Karpas-422 (cell line): ENCODE measurements around the gene TRIM32. TPM values are rescaled to one million over a fixed set of nuclear protein-coding genes. Genes with fewer than 3 reads are reported as not detected.

Source experiments
- DNase-seq: peaks from one replicate; pipeline ENCODE4 v3.0.0-alpha.2; 2015
- H2AFZ ChIP-seq: fragments of 200-600 bp; sonication (generic); 2 replicates; pipeline ENCODE4 v1.6.1; 2014; ENCODE audit warnings: antibody characterized with exemption, low read length, mixed read lengths
- H3K27ac ChIP-seq: fragments of 200-600 bp; sonication (generic); 2 replicates; pipeline ENCODE4 v1.5.1; 2014; ENCODE audit warnings: mild to moderate bottlenecking, low read length, moderate library complexity
- H3K27me3 ChIP-seq: fragments of 200-600 bp; sonication (generic); 2 replicates; pipeline ENCODE4 v1.6.1; 2014; ENCODE audit warnings: low read length, mixed read lengths
- H3K36me3 ChIP-seq: fragments of 200-600 bp; sonication (generic); 2 replicates; pipeline ENCODE4 v1.6.1; 2014; ENCODE audit warnings: low read length, mixed read lengths; ENCODE audit not compliant: insufficient read depth
- H3K4me1 ChIP-seq: fragments of 200-600 bp; sonication (generic); 2 replicates; pipeline ENCODE4 v1.6.1; 2014; ENCODE audit warnings: mild to moderate bottlenecking, low read length, mixed read lengths
- H3K4me2 ChIP-seq: fragments of 200-600 bp; sonication (generic); 2 replicates; pipeline ENCODE4 v1.6.1; 2014; ENCODE audit warnings: low read length, low read depth, mild to moderate bottlenecking; ENCODE audit not compliant: poor library complexity, severe bottlenecking
- H3K4me3 ChIP-seq: fragments of 200-600 bp; sonication (generic); 2 replicates; pipeline ENCODE4 v1.5.1; 2014; ENCODE audit warnings: mild to moderate bottlenecking, antibody characterized with exemption, low read length, mixed read lengths
- H3K79me2 ChIP-seq: fragments of 200-600 bp; sonication (generic); 2 replicates; pipeline ENCODE4 v1.6.1; 2014; ENCODE audit warnings: mild to moderate bottlenecking, low read length, mixed read lengths
- H3K9ac ChIP-seq: fragments of 200-600 bp; sonication (generic); 2 replicates; pipeline ENCODE4 v1.6.0; 2014; ENCODE audit warnings: low read length
- H3K9me2 ChIP-seq: fragments of 200-600 bp; sonication (generic), shearing (Covaris generic); replicated peaks from 2 replicates; pipeline ENCODE4 v1.6.0; 2014; ENCODE audit warnings: mild to moderate bottlenecking, low read length, moderate library complexity; ENCODE audit not compliant: insufficient read depth
- H3K9me3 ChIP-seq: fragments of 300-700, 200-600 bp; sonication (generic); 2 replicates; pipeline ENCODE4 v1.6.1; 2014; ENCODE audit warnings: low read length, mixed read lengths
- H4K20me1 ChIP-seq: fragments of 200-600 bp; sonication (generic); 2 replicates; pipeline ENCODE4 v1.6.1; 2014; ENCODE audit warnings: mild to moderate bottlenecking, antibody characterized with exemption, low read length, low read depth; ENCODE audit not compliant: insufficient read depth
- total RNA-seq: library from RNA; depleted of rRNA; stranded (reverse); fragments of >200 nt; shearing (Covaris generic); gene quantifications from 2 replicates; pipeline ENCODE4 v1.2.3, GENCODE V29; 2014; ENCODE audit warnings: low replicate concordance

The TRIM32 gene
- total RNA-seq, 1 experiment from 2014 or later = 20.7 TPM

GRCh38 chr9:116695438-116695837 is 8.3 kb downstream of the TRIM32 start:
- Histone ChIP-seq H3K9me2 (no peaks in the 10 kb centered on the region), H3K4me3 (no peak overlapping the region), H4K20me1 (peaks cover 13% of the 10 kb centered on the region), H3K27me3 (no peaks in the 10 kb centered on the region), H3K9me3 (no peaks in the 10 kb centered on the region), H3K27ac (peak overlapping the region; percentile 31; the same call in 1 of the 2 replicates), H3K4me1 (peaks cover 41% of the 10 kb centered on the region), H3K9ac (no peak overlapping the region), H2AFZ (no peak overlapping the region), H3K79me2 (peaks cover 64% of the 10 kb centered on the region), H3K4me2 (peak overlapping the region; percentile 34), H3K36me3 (peaks cover 11% of the 10 kb centered on the region)
- no peak for DNase-seq

DNA sequence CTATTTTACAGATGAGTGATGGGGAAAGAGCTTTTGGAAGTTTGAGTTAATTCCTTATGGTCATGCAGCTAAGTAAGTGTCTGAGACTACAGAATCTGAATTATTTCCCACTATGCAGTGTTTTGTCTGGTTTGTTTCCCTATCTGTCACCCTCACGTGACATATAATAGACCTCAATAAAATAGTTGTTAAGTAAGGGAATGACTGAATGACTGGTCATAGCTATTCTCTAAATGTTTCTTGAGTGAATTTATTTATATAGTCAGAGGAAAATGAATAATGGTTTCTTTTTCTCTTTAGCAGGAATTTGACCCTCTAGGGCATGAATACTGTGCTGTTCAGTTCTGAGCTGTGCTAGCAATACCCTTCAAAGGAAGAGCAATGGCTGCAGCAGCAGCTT is 10.3 kb downstream of the TRIM32 start:
- no peak overlapping the region for H3K4me2 ChIP-seq
- no peaks in the 10 kb centered on the region; the same call in none of the 2 replicates for H4K20me1 ChIP-seq
- no peaks in the 10 kb centered on the region for H3K9me2 ChIP-seq
- no peak overlapping the region for H3K9ac ChIP-seq
- H3K27me3 ChIP-seq = no peaks in the 10 kb centered on the region
- no peak for DNase-seq
- H3K9me3 ChIP-seq = no peaks in the 10 kb centered on the region
- peaks cover 14% of the 10 kb centered on the region for H3K36me3 ChIP-seq
- no peak overlapping the region for H2AFZ ChIP-seq
- peaks cover 45% of the 10 kb centered on the region for H3K79me2 ChIP-seq
- H3K27ac ChIP-seq = no peak overlapping the region
- peaks cover 26% of the 10 kb centered on the region for H3K4me1 ChIP-seq
- no peak overlapping the region for H3K4me3 ChIP-seq

DNA sequence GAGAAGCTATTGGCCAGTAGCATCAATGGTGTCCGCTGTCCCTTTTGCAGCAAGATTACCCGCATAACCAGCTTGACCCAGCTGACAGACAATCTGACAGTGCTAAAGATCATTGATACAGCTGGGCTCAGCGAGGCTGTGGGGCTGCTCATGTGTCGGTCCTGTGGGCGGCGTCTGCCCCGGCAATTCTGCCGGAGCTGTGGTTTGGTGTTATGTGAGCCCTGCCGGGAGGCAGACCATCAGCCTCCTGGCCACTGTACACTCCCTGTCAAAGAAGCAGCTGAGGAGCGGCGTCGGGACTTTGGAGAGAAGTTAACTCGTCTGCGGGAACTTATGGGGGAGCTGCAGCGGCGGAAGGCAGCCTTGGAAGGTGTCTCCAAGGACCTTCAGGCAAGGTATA is 10.8 kb downstream of the TRIM32 start:
- peaks cover 40% of the 10 kb centered on the region for H3K79me2 ChIP-seq
- no peaks in the 10 kb centered on the region for H3K9me2 ChIP-seq
- H3K4me2 ChIP-seq = no peak overlapping the region
- H3K4me3 ChIP-seq = no peak overlapping the region
- H3K4me1 ChIP-seq = peaks cover 21% of the 10 kb centered on the region
- H3K36me3 ChIP-seq = peaks cover 14% of the 10 kb centered on the region
- H3K27ac ChIP-seq = no peak overlapping the region
- no peaks in the 10 kb centered on the region; the same call in none of the 2 replicates for H4K20me1 ChIP-seq
- H2AFZ ChIP-seq = no peak overlapping the region
- H3K9me3 ChIP-seq = no peaks in the 10 kb centered on the region
- H3K27me3 ChIP-seq = no peaks in the 10 kb centered on the region
- no peak for DNase-seq
- no peak overlapping the region for H3K9ac ChIP-seq

- Histone ChIP-seq H3K9ac (no peak overlapping the region), H3K27ac (no peak overlapping the region), H2AFZ (no peak overlapping the region), H3K4me1 (peaks cover 8% of the 10 kb centered on the region), H4K20me1 (peaks cover 3% of the 10 kb centered on the region), H3K4me2 (no peak overlapping the region), H3K4me3 (no peak overlapping the region), H3K9me3 (no peaks in the 10 kb centered on the region), H3K27me3 (no peaks in the 10 kb centered on the region), H3K9me2 (no peaks in the 10 kb centered on the region), H3K79me2 (peaks cover 19% of the 10 kb centered on the region), H3K36me3 (peaks cover 14% of the 10 kb centered on the region)
- no peak for DNase-seq
Measured at GRCh38 chr9:116700279-116700678, 13.2 kb downstream of the TRIM32 start.

GRCh38 chr9:116700882-116701865 is 14.1 kb downstream of the TRIM32 start:
- no peak overlapping the region for H3K9ac ChIP-seq
- H3K27ac ChIP-seq = no peak overlapping the region
- H3K9me2 ChIP-seq = no peaks in the 10 kb centered on the region
- no peak overlapping the region for H3K4me2 ChIP-seq
- DNase-seq = no peak
- peaks cover 10% of the 10 kb centered on the region; the same call in 1 of the 2 replicates for H3K79me2 ChIP-seq
- H2AFZ ChIP-seq = no peak overlapping the region
- H3K4me1 ChIP-seq = no peaks in the 10 kb centered on the region
- H3K9me3 ChIP-seq = no peaks in the 10 kb centered on the region
- peaks cover 14% of the 10 kb centered on the region for H3K36me3 ChIP-seq
- H3K4me3 ChIP-seq = no peak overlapping the region
- peaks cover 6% of the 10 kb centered on the region for H4K20me1 ChIP-seq
- H3K27me3 ChIP-seq = no peaks in the 10 kb centered on the region

GRCh38 chr9:116701940-116702642 is 15.0 kb downstream of the TRIM32 start:
- Histone ChIP-seq H3K9me3 (no peaks in the 10 kb centered on the region), H3K27ac (no peak overlapping the region), H3K27me3 (no peaks in the 10 kb centered on the region), H3K4me3 (no peak overlapping the region), H3K4me1 (no peaks in the 10 kb centered on the region), H2AFZ (no peak overlapping the region), H3K9ac (no peak overlapping the region), H3K79me2 (peaks cover 4% of the 10 kb centered on the region; the same call in 1 of the 2 replicates), H3K36me3 (peaks cover 14% of the 10 kb centered on the region), H4K20me1 (peaks cover 10% of the 10 kb centered on the region), H3K9me2 (no peaks in the 10 kb centered on the region), H3K4me2 (no peak overlapping the region)
- DNase-seq = no peak

DNA sequence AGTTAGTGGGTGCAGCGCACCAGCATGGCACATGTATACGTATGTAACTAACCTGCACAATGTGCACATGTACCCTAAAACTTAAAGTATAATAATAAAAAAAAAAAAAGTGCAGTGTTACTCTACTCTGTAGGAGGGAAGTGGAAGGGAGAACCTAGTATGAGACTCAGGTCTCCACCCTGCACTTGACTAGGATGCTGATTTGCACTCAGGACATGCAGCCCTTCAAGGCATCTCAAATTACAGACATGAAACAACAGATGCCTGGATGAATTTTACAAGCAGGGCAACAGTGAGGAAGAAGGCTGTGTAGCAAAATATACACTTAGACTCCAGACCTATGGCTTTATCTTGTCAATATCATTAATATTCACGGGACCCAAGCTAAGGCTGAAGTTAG is 16.5 kb downstream of the TRIM32 start:
- H3K27ac ChIP-seq = no peak overlapping the region
- H3K9me2 ChIP-seq = no peaks in the 10 kb centered on the region
- peaks cover 10% of the 10 kb centered on the region for H3K36me3 ChIP-seq
- H3K9ac ChIP-seq = no peak overlapping the region
- no peaks in the 10 kb centered on the region for H3K79me2 ChIP-seq
- H3K27me3 ChIP-seq = no peaks in the 10 kb centered on the region
- no peaks in the 10 kb centered on the region for H3K4me1 ChIP-seq
- no peaks in the 10 kb centered on the region for H3K9me3 ChIP-seq
- H3K4me2 ChIP-seq = no peak overlapping the region
- H4K20me1 ChIP-seq = peaks cover 10% of the 10 kb centered on the region; the same call in 1 of the 2 replicates
- H2AFZ ChIP-seq = no peak overlapping the region
- DNase-seq = no peak
- no peak overlapping the region for H3K4me3 ChIP-seq

DNA sequence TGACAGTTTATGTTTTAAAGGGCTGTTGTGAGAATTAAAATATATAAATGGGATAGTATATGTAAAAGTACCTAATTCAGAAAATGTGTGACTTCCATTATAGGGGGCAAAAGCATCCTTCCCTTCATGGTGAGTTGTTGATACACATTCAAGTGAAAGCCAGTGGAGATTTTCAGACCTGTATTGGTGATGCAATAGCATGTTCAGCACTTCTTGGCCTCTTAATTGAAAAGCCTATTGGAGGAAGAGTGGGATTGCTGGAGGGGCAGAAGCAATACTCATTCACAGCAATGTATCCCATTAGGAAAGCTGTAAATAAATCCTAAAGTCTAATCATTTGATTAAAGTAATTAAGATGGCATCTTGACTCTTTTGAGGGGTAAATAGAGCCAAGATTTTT is 17.4 kb downstream of the TRIM32 start:
- H3K9me3 ChIP-seq = no peaks in the 10 kb centered on the region
- H3K27ac ChIP-seq = no peak overlapping the region
- H3K79me2 ChIP-seq = no peaks in the 10 kb centered on the region
- no peak overlapping the region for H2AFZ ChIP-seq
- H3K9ac ChIP-seq = no peak overlapping the region
- DNase-seq = no peak
- H3K4me2 ChIP-seq = no peak overlapping the region
- no peaks in the 10 kb centered on the region for H3K4me1 ChIP-seq
- peaks cover 10% of the 10 kb centered on the region for H3K36me3 ChIP-seq
- H3K27me3 ChIP-seq = no peaks in the 10 kb centered on the region
- no peaks in the 10 kb centered on the region for H3K9me2 ChIP-seq
- no peak overlapping the region for H3K4me3 ChIP-seq
- peaks cover 10% of the 10 kb centered on the region; the same call in 1 of the 2 replicates for H4K20me1 ChIP-seq
